OCI-LY1 (cell line): ENCODE data around the gene HRAS.

Experiments
- H2AFZ ChIP-seq: fragments of 200-600 bp; sonication (generic), shearing (Covaris generic); 2 replicates; pipeline ENCODE4 v1.6.0; 2014; ENCODE audit warnings: antibody characterized with exemption, mild to moderate bottlenecking, low read length
- H3F3A ChIP-seq: fragments of 200-600 bp; sonication (generic), shearing (Covaris generic); 2 replicates; pipeline ENCODE4 v1.6.0; 2014; ENCODE audit warnings: mild to moderate bottlenecking, antibody characterized with exemption, low read length, moderate library complexity; ENCODE audit not compliant: insufficient read depth
- H3K27ac ChIP-seq: fragments of 200-600 bp; sonication (generic); 2 replicates; pipeline ENCODE4 v1.5.1; 2014; ENCODE audit warnings: low read length, mixed run types, mild to moderate bottlenecking, low read depth; ENCODE audit not compliant: poor library complexity, severe bottlenecking
- H3K27me3 ChIP-seq: fragments of 200-600 bp; sonication (generic); 2 replicates; pipeline ENCODE4 v1.6.0; 2014; ENCODE audit warnings: antibody characterized with exemption, mild to moderate bottlenecking, low read length, moderate library complexity; ENCODE audit not compliant: insufficient read depth
- H3K36me3 ChIP-seq: fragments of 200-600 bp; sonication (generic); 2 replicates; pipeline ENCODE4 v1.6.1; 2014; ENCODE audit warnings: mild to moderate bottlenecking, antibody characterized with exemption, low read length, moderate library complexity, mixed read lengths; ENCODE audit not compliant: insufficient read depth
- H3K4me1 ChIP-seq: fragments of 200-600 bp; sonication (generic); 2 replicates; pipeline ENCODE4 v1.5.1; 2014; ENCODE audit warnings: mild to moderate bottlenecking, low read length, moderate library complexity; ENCODE audit not compliant: insufficient read depth, severe bottlenecking
- H3K4me2 ChIP-seq: fragments of 200-600 bp; sonication (generic), shearing (Covaris generic); 2 replicates; pipeline ENCODE4 v1.6.1; 2014; ENCODE audit warnings: low read length
- H3K4me3 ChIP-seq: fragments of 200-600 bp; sonication (generic); 2 replicates; pipeline ENCODE4 v1.5.1; 2014; ENCODE audit warnings: low read length, low read depth, mild to moderate bottlenecking, mixed read lengths; ENCODE audit not compliant: poor library complexity, severe bottlenecking
- H3K79me2 ChIP-seq: fragments of 200-600 bp; shearing (Covaris generic); 2 replicates; pipeline ENCODE4 v1.6.1; 2016; ENCODE audit warnings: mixed run types, low read length, mixed read lengths; ENCODE audit not compliant: insufficient read depth
- H3K9ac ChIP-seq: fragments of 200-600 bp; sonication (generic), shearing (Covaris generic); 2 replicates; pipeline ENCODE4 v1.6.1; 2014; ENCODE audit warnings: mild to moderate bottlenecking, low read length, mixed read lengths
- H3K9me2 ChIP-seq: fragments of 200-600 bp; sonication (generic), shearing (Covaris generic); 2 replicates; pipeline ENCODE4 v1.6.1; 2014; ENCODE audit warnings: low read depth, mild to moderate bottlenecking, low read length, mixed read lengths
- H3K9me3 ChIP-seq: fragments of 200-600 bp; shearing (Covaris generic); 2 replicates; pipeline ENCODE4 v1.6.1; 2014; ENCODE audit warnings: low read length, mixed read lengths
- H4K20me1 ChIP-seq: fragments of 200-600 bp; sonication (generic), shearing (Covaris generic); 2 replicates; pipeline ENCODE4 v1.6.0; 2016; ENCODE audit warnings: mild to moderate bottlenecking, low read length; ENCODE audit not compliant: insufficient read depth
- CTCF ChIP-seq: fragments of 200-600 bp; sonication (generic), shearing (Covaris generic); IDR thresholded peaks from 2 replicates; pipeline ENCODE4 v1.5.1; 2017; ENCODE audit warnings: mild to moderate bottlenecking, antibody characterized with exemption, low read length, moderate library complexity, mixed read lengths
- EZH2 ChIP-seq: fragments of 200-600 bp; sonication (generic), shearing (Covaris generic); IDR thresholded peaks from 2 replicates; pipeline ENCODE4 v1.8.0; 2017; ENCODE audit warnings: borderline replicate concordance, mixed run types, mild to moderate bottlenecking, antibody characterized with exemption, low read length, moderate library complexity, mixed read lengths

The HRAS gene

GRCh38 chr11:529728-530411 is 5.5 kb downstream of the HRAS start:
- no peaks in the 10 kb centered on the region for H3K9me2 ChIP-seq
- H3K4me3 ChIP-seq, result no peak overlapping the region
- peaks cover 16% of the 10 kb centered on the region for H3K36me3 ChIP-seq
- no peak overlapping the region for H3K27ac ChIP-seq
- peaks cover 6% of the 10 kb centered on the region for H3K4me1 ChIP-seq
- H3K4me2 ChIP-seq, result no peak overlapping the region
- H3K9ac ChIP-seq, result no peak overlapping the region
- H2AFZ ChIP-seq, result no peak overlapping the region
- no peaks in the 10 kb centered on the region for H3F3A ChIP-seq
- no peaks in the 10 kb centered on the region for H3K79me2 ChIP-seq
- H4K20me1 ChIP-seq, result no peaks in the 10 kb centered on the region
- TF ChIP-seq CTCF (no peak), EZH2 (no peak)
- H3K27me3 ChIP-seq, result no peaks in the 10 kb centered on the region
- H3K9me3 ChIP-seq, result no peaks in the 10 kb centered on the region

- Histone ChIP-seq H3K4me1 (peaks cover under 1% of the 10 kb centered on the region), H3K9ac (no peak overlapping the region), H3K4me3 (no peak overlapping the region), H3K27ac (no peak overlapping the region), H3K9me3 (no peaks in the 10 kb centered on the region), H3K9me2 (no peaks in the 10 kb centered on the region), H3K79me2 (no peaks in the 10 kb centered on the region), H3F3A (no peaks in the 10 kb centered on the region), H3K27me3 (no peaks in the 10 kb centered on the region), H4K20me1 (no peaks in the 10 kb centered on the region), H3K36me3 (peaks cover 16% of the 10 kb centered on the region), H3K4me2 (no peak overlapping the region), H2AFZ (no peak overlapping the region)
- no peak for TF ChIP-seq EZH2
- no peak for TF ChIP-seq CTCF
Measured at GRCh38 chr11:528815-529727, 6.3 kb downstream of the HRAS start.

GRCh38 chr11:528166-528814 is 7.1 kb downstream of the HRAS start:
- Histone ChIP-seq H4K20me1 (no peaks in the 10 kb centered on the region), H3K27ac (no peak overlapping the region), H3K36me3 (peaks cover 16% of the 10 kb centered on the region), H3K27me3 (no peaks in the 10 kb centered on the region), H3K4me3 (no peak overlapping the region), H3K79me2 (no peaks in the 10 kb centered on the region), H2AFZ (no peak overlapping the region), H3K9me2 (no peaks in the 10 kb centered on the region), H3F3A (no peaks in the 10 kb centered on the region), H3K9me3 (no peaks in the 10 kb centered on the region), H3K4me2 (no peak overlapping the region), H3K4me1 (no peaks in the 10 kb centered on the region), H3K9ac (no peak overlapping the region)
- TF ChIP-seq EZH2 (no peak), CTCF (no peak)
